ENCODE results near the gene TECTA. TPM values are rescaled to one million over a fixed set of nuclear protein-coding genes. Genes with fewer than 3 reads are reported as not detected.

TECTA gene
- total RNA-seq, 1 donor from 2014 or later = 2.3 TPM

- no peak overlapping the region for H3K4me3 Mint-ChIP-seq
- no peaks in the 10 kb centered on the region for H3K4me1 Mint-ChIP-seq (ENCODE audit: unreplicated experiment)
- H3K27me3 Mint-ChIP-seq = peaks cover 8% of the 10 kb centered on the region
- peaks cover 9% of the 10 kb centered on the region for H3K9me3 Mint-ChIP-seq
- no peak for TF ChIP-seq CTCF (conservative IDR thresholded peaks at IDR 0.05)
- DNase-seq (ENCODE audit: extremely low spot score, unreplicated experiment) = no peak
- H3K27ac Mint-ChIP-seq = no peak overlapping the region
- no peaks in the 10 kb centered on the region for H3K36me3 Mint-ChIP-seq
Observed at GRCh38 chr11:121225382-121225781, 124.3 kb downstream of the TECTA start.

GRCh38 chr11:121226415-121227263 is 125.6 kb downstream of the TECTA start:
- no peak overlapping the region for H3K4me3 Mint-ChIP-seq
- H3K4me1 Mint-ChIP-seq (ENCODE audit: unreplicated experiment) = no peaks in the 10 kb centered on the region
- peaks cover 9% of the 10 kb centered on the region for H3K27me3 Mint-ChIP-seq
- no peak overlapping the region for H3K27ac Mint-ChIP-seq
- no peaks in the 10 kb centered on the region for H3K36me3 Mint-ChIP-seq
- no peak for TF ChIP-seq CTCF (conservative IDR thresholded peaks at IDR 0.05)
- no peak for DNase-seq (ENCODE audit: extremely low spot score, unreplicated experiment)
- H3K9me3 Mint-ChIP-seq = peaks cover 9% of the 10 kb centered on the region

GRCh38 chr11:121228851-121229250 is 127.8 kb downstream of the TECTA start:
- Mint-ChIP-seq H3K36me3 (no peaks in the 10 kb centered on the region), H3K27me3 (peaks cover 9% of the 10 kb centered on the region), H3K9me3 (peaks cover 9% of the 10 kb centered on the region), H3K27ac (no peak overlapping the region), H3K4me1 (ENCODE audit: unreplicated experiment) (no peaks in the 10 kb centered on the region), H3K4me3 (no peak overlapping the region)
- TF ChIP-seq CTCF (conservative IDR thresholded peaks at IDR 0.05) = no peak
- no peak for DNase-seq (ENCODE audit: extremely low spot score, unreplicated experiment)

GRCh38 chr11:121229495-121230215 is 128.6 kb downstream of the TECTA start:
- no peaks in the 10 kb centered on the region for H3K36me3 Mint-ChIP-seq
- peaks cover 4% of the 10 kb centered on the region for H3K4me1 Mint-ChIP-seq (ENCODE audit: unreplicated experiment)
- H3K27ac Mint-ChIP-seq = no peak overlapping the region
- DNase-seq (ENCODE audit: extremely low spot score, unreplicated experiment) = no peak
- H3K9me3 Mint-ChIP-seq = peaks cover 9% of the 10 kb centered on the region
- TF ChIP-seq CTCF (conservative IDR thresholded peaks at IDR 0.05) = no peak
- peaks cover 9% of the 10 kb centered on the region for H3K27me3 Mint-ChIP-seq
- H3K4me3 Mint-ChIP-seq = no peak overlapping the region

GRCh38 chr11:121231576-121232278 is 130.7 kb downstream of the TECTA start:
- peaks cover 9% of the 10 kb centered on the region for H3K9me3 Mint-ChIP-seq
- H3K27ac Mint-ChIP-seq = no peak overlapping the region
- no peak for TF ChIP-seq CTCF (conservative IDR thresholded peaks at IDR 0.05)
- no peak overlapping the region for H3K4me3 Mint-ChIP-seq
- no peak for DNase-seq (ENCODE audit: extremely low spot score, unreplicated experiment)
- peaks cover 6% of the 10 kb centered on the region for H3K27me3 Mint-ChIP-seq
- peaks cover 22% of the 10 kb centered on the region for H3K4me1 Mint-ChIP-seq (ENCODE audit: unreplicated experiment)
- no peaks in the 10 kb centered on the region for H3K36me3 Mint-ChIP-seq

Measured in type B pancreatic cell (in vitro differentiated cells).